ENCODE data around the gene STK11.

GRCh38 chr19:1171755-1172352, 33.7 kb upstream of the STK11 start:
- TF ChIP-seq CTCF (conservative IDR thresholded peaks at IDR 0.05; ENCODE audit: low read depth in 2 of 2) (no peak), EZH2 (IDR thresholded peaks at IDR 0.05; ENCODE audit: low read depth, unreplicated experiment) (no peak), CREB1 (CRISPR knock-in tag; IDR thresholded peaks at IDR 0.05; ENCODE audit: low read depth) (no peak), ZNF331 (CRISPR knock-in tag; IDR thresholded peaks at IDR 0.05; ENCODE audit: low read depth) (no peak), STAT1 (IDR thresholded peaks at IDR 0.05; ENCODE audit: unreplicated experiment) (no peak)

Data from GM23338 (cell line).